SH-SY5Y (cell line): ENCODE results near the gene ZBTB7C.

Source experiments
- GATA2 ChIP-seq: IDR thresholded peaks from 2 replicates; pipeline ENCODE4 v1.6.1; 2011; ENCODE audit warnings: mild to moderate bottlenecking, low read depth, low read length
- GATA3 ChIP-seq: IDR thresholded peaks from 2 replicates; pipeline ENCODE4 v1.6.1; 2011; ENCODE audit warnings: low read depth, mild to moderate bottlenecking, low read length, moderate library complexity

ZBTB7C gene

DNA sequence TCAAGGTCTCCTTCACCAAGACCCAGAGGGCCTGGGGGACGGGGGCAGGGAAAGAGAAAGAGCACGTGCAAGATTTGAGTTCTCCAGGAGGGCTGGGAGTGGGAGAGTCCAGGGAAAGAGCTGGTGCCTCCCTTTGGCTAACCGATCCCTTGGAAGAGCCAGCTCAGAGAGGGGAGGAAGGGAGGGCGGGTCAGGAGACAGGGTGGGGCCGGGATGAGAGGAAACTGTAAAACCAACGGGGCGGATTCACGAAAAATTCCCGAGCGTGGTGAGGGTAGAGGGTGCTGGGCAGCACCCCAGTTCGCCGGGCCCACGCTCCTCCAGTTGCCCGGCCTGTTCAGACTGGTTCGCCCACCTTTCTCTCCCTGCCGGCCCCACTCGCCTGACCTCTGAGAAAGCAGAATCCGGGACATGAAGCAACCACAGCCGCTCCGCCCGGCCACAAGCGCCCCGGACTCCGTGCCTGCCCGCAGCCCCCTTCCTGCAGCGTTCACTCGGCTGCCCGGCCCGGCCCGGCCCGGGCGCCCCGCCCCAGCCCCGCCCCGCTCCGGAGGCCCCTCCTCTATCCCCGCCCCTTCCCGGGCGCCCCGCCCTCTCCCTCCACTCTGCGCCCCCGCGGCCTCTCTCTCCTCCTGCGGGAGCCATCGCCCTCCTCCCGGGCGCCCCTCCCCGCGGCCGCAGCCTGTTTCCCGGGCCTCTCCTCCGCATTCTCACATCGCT lies 247.8 kb downstream of the ZBTB7C start:
- TF ChIP-seq GATA2 (no peak), GATA3 (no peak)

DNA sequence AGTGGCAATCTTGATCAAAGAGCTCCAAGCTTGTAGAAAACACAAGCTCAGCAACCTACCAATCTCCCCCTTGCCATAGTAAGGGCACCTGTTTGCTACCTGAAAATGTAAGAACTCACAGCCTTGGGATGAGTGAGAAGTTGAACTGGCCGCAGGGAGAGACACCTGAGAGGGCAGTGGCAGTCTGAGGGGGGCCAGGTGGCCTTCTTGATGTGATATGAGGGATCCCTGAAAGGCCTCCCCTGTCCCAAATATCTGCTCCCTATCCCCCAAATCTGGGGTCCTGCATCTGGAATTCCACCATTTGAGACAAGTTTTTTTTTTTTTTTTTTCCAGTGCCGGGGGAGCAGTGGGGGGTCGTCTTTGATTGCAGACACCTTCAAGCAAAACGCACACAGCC lies 248.6 kb downstream of the ZBTB7C start:
- no peak for TF ChIP-seq GATA2
- no peak for TF ChIP-seq GATA3

- TF ChIP-seq GATA3: no peak
- TF ChIP-seq GATA2: no peak
These were observed 249.4 kb downstream of the ZBTB7C start for GRCh38 chr18:48159816-48160215.

GRCh38 chr18:48158721-48159120 lies 250.5 kb downstream of the ZBTB7C start:
- TF ChIP-seq GATA3 (no peak), GATA2 (no peak)

GRCh38 chr18:48157956-48158355 lies 251.2 kb downstream of the ZBTB7C start:
- TF ChIP-seq GATA2 (no peak), GATA3 (no peak)

DNA sequence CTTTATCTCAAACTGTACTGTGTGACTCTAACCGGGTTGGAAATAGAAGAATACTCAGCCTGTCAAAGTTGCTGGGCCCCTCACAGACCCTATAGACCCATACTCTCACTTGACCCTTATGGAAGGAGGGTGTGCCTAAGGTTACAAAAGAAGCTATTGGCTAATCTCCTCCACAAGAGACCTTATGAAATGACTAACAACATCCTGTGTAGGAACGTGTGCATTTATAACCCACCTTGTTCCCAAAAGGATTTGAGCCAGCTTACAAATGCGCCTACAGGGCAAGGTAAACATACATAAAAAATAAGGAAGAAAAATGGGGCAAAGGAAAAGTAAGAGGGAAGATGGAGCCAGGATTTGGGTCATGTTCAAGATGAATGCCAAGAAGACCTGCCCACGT lies 253.3 kb downstream of the ZBTB7C start:
- TF ChIP-seq GATA2: no peak
- TF ChIP-seq GATA3: no peak

- no peak for TF ChIP-seq GATA3
- no peak for TF ChIP-seq GATA2
These were observed 254.4 kb downstream of the ZBTB7C start for GRCh38 chr18:48154828-48155227.

DNA sequence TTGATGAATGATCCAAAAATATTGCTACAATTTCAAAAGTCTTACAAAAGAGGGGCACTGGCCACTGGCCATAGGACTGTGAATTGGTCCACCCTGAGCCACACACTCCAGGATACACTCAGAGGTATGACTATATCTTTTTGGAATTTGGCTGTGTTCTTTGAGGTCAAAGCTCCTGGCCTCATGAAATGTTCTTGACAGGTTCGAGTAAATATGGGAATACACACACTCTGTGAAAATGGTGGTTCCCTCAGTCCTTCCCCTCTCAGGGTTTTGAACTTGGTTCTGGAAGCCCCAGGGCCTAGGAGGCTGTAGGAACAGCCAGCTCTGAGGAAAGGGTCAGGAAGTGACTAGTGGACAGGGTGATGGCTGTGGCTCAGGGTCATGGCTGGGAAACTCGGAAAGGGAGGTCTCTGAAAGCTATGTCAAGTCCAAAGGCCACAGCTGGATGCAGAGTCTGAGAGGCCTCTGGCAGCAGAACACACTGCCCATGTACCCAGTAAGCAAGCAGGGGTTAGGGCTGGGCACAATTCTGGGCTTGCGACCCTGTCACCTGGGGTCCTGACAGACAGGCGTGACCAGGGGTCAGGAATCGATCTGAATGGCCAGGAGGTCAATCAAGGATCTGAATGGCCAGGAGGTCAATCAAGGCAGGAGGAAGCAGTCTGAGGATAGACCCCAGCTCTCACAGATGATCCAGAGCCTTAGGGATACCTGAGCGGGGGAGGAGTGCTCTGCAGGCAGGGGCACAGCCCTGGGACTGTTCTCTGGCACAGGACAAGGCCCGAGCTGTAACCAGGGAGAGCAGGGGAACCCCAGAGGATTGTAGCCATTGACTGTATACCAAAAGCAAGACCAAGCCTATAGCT lies 255.3 kb downstream of the ZBTB7C start:
- TF ChIP-seq GATA3: no peak
- TF ChIP-seq GATA2: no peak

GRCh38 chr18:48152549-48152948 lies 256.6 kb downstream of the ZBTB7C start:
- TF ChIP-seq GATA3 (no peak), GATA2 (peak; percentile 17; the same call in 1 of the 2 replicates)

DNA sequence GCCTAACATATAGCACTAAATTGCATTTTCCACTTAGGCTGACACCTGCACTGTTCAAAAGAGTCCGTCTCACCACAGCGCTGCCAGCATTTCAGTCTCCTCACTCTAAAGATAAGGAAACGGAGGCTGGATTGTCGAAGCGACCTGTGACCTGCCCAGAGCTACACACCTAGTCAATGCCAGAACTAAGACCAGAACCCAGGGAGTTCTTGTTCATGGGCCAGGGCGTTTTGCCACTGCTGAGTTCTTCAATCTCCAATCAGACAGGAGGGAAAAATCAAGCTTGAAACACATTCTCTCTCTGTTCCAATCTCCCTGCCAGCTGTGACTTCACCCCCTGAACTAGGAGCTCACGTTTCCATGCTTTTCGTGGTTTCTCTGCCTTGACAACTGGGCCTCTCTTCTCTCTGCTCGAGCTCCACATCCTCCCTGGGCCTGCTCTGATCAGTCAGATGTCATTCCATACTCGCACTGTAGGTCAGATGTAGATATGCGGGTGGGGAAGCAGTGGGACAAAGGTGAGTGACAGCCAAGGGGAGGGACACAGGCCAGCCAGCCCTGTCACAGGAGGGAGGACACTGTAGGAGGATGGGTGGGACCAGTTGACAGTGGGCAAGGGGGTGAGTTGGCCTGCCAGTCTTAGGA lies 257.6 kb downstream of the ZBTB7C start:
- TF ChIP-seq GATA2 (no peak), GATA3 (no peak)

GRCh38 chr18:48149020-48149685 lies 260.0 kb downstream of the ZBTB7C start:
- TF ChIP-seq GATA2 (no peak), GATA3 (no peak)

DNA sequence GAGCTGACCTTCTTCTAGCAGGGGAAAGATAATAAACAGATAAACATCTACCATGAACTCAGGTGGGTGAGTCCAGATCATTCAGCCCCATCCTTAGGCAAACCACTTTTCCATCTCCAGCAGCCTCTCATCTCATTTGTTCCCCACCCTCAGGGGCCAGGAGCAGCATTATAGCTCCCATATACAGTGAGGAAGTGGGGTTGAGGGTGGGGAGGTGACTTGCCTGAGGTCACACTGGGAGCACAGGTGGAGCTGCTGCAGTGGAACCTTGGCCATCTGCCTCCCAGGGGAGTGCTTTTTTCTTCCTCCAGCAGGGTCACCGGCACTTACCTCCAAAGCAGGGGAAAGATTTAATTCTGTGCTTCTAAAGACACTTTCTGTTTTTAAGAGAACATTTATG lies 266.2 kb downstream of the ZBTB7C start:
- TF ChIP-seq GATA3 (no peak), GATA2 (no peak)

DNA sequence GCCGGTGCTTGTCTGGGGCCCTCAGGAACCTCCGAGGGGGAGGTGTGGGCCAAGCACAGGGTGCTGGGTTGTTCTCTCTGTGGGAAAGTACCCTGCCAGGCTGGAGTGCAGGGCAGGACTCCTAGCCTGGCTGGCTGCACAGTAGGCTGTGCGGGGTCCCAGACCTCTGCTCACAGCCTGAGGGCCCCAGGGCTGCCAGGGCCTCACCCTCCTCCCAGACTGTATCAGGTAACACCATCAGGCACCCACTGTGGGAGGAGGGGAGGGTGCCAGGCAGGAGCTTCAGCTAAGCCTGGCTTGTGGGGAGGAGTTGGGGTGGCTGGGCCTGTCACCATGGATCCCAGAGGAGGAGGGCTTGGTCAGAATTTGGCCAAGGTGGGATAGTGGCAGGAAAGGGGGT lies 266.8 kb downstream of the ZBTB7C start:
- TF ChIP-seq GATA2 (no peak), GATA3 (no peak)

GRCh38 chr18:48140731-48141130 lies 268.5 kb downstream of the ZBTB7C start:
- TF ChIP-seq GATA2 (no peak), GATA3 (no peak)
